Lung (tissue), 12 donors: ENCODE results near the gene RERG. TPM values are rescaled to one million over a fixed set of nuclear protein-coding genes. Genes with fewer than 3 reads are reported as not detected.

Source experiments
- ATAC-seq: fragments of 200-7000 bp; cut with Tn5 transposase; one replicate; pipeline ENCODE4 v1.9.1; 2020; ENCODE audit warnings: moderate number of reproducible peaks; ENCODE audit not compliant: insufficient read depth, low FRiP score
- DNase-seq, 3 donors: peaks; one replicate each; pipeline ENCODE4 v3.0.0-alpha.2; 2013 to 2017
- H3K27ac ChIP-seq, 2 donors: one replicate each; pipeline ENCODE4 v1.5.1; 2013; ENCODE audit warnings: mild to moderate bottlenecking in 2 of 2, moderate library complexity in 2 of 2, control low read depth in 1 of 2, inconsistent platforms in 1 of 2, low read depth in 1 of 2, low read length in 1 of 2
- H3K27me3 ChIP-seq, 3 donors: one replicate each; pipeline ENCODE4 v1.5.1; 2013; ENCODE audit warnings: low read length in 2 of 3; ENCODE audit not compliant: control insufficient read depth in 3 of 3, insufficient read depth in 3 of 3
- H3K36me3 ChIP-seq, 4 donors: one replicate each; pipeline ENCODE4 v1.5.1; 2013; ENCODE audit warnings: low read length in 4 of 4, mild to moderate bottlenecking in 1 of 4, moderate library complexity in 1 of 4; ENCODE audit not compliant: control insufficient read depth in 4 of 4, insufficient read depth in 4 of 4
- H3K4me1 ChIP-seq, 5 donors: one replicate each; pipeline ENCODE4 v1.5.1; 2013; ENCODE audit warnings: low read length in 5 of 5, mild to moderate bottlenecking in 2 of 5, moderate library complexity in 1 of 5; ENCODE audit not compliant: control insufficient read depth in 5 of 5, insufficient read depth in 5 of 5
- H3K4me3 ChIP-seq: one replicate; pipeline ENCODE4 v1.5.1; 2013; ENCODE audit warnings: mild to moderate bottlenecking, control low read depth, moderate library complexity
- H3K9ac ChIP-seq, 2 donors: one replicate each; pipeline ENCODE4 v1.5.1; 2013; ENCODE audit warnings: low read length in 2 of 2, control low read depth in 1 of 2; ENCODE audit not compliant: insufficient read depth in 1 of 2
- H3K9me3 ChIP-seq, 4 donors: one replicate each; pipeline ENCODE4 v1.5.1; 2013; ENCODE audit warnings: low read length in 3 of 4, mild to moderate bottlenecking in 1 of 4, moderate library complexity in 1 of 4; ENCODE audit not compliant: control insufficient read depth in 4 of 4, insufficient read depth in 3 of 4
- WGBS, 2 donors: extraction: QIAGEN DNeasy Blood & Tissue Kit; methylation state at CpG; one replicate each; pipeline ENCODE4 v1.1.7; 2013; 5-methylcytosine and 5-hydroxymethylcytosine counted together
- polyA plus RNA-seq, 2 donors: library from polyadenylated mRNA; stranded (reverse); fragments of 200-250 nt; gene quantifications; one replicate each; pipeline ENCODE4 v1.2.1, GENCODE V29; 2013
- total RNA-seq, 2 donors: library from RNA; depleted of rRNA in 1 of 2; stranded (reverse); fragments of >200 nt in 1 of 2; gene quantifications; one replicate each; pipeline ENCODE4 v1.2.1, GENCODE V29; 2014 to 2021
- TF ChIP-seq, protein P1 (sequence below): IDR thresholded peaks from 2 replicates; pipeline ENCODE4 v1.5.1; 2012; ENCODE audit warnings: mild to moderate bottlenecking; ENCODE audit errors: control extremely low read depth, extremely low read depth
- donor health status: control.
- donor health status: control.
- donor health status: Bipolar disorder and iron deficiency.
- donor health status: healthy.
- donor health status: DM: yes; HTN: yes; CAD: no.

RERG gene
- total and polyA plus RNA-seq, 4 donors = 3.3 to 20.1 (median 8.5) TPM

DNA sequence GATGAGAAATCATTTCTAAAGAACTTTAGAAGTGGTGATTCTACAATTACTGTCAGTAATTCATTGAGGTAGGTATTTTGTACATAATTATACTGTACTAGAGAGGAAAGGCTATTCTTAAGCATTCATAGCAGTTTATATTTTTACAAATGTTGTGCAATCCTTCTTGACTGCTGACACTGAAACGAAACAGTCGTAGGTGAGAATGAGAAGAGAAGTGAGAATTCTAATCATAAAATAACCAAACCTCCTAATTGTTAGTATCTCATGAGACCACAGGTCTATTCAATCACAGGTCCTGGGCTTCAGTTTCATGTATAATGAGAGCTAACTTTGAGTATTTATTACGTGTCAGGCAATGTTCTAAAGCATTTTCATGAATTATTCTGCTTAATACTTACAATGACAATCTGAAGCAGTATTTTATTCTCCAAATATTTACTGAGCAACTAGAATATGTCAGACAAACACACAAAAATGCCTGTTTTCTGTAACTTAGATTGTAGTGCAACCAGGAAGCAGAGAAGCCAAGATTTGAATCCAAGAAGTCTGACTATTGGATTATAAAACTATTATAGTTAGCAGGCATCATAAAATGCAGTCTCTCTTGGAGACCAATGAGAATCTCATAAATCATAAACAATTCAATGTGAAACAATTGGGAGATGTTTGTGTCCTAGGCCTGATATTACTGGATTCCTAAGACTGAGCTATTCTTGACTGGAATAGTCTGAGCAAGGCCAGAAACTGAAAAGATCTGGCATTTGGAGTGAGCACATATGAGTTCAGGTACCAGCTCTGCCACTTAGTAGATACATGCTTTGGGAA lies 24.3 kb downstream of the RERG start:
- WGBS, 2 donors = 56 to 80% methylated on average over 3 of the region's 3 CpGs
- no peak overlapping the region for H3K4me3 ChIP-seq
- H3K9me3 ChIP-seq = no peaks in the 10 kb centered on the region
- TF ChIP-seq, protein P1, sequence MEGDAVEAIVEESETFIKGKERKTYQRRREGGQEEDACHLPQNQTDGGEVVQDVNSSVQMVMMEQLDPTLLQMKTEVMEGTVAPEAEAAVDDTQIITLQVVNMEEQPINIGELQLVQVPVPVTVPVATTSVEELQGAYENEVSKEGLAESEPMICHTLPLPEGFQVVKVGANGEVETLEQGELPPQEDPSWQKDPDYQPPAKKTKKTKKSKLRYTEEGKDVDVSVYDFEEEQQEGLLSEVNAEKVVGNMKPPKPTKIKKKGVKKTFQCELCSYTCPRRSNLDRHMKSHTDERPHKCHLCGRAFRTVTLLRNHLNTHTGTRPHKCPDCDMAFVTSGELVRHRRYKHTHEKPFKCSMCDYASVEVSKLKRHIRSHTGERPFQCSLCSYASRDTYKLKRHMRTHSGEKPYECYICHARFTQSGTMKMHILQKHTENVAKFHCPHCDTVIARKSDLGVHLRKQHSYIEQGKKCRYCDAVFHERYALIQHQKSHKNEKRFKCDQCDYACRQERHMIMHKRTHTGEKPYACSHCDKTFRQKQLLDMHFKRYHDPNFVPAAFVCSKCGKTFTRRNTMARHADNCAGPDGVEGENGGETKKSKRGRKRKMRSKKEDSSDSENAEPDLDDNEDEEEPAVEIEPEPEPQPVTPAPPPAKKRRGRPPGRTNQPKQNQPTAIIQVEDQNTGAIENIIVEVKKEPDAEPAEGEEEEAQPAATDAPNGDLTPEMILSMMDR = no peak
- no peaks in the 10 kb centered on the region for H3K27me3 ChIP-seq
- ATAC-seq (no peak), DNase-seq (no peak)
- H3K9ac ChIP-seq = peak overlapping the region in 1 of 2 donors; percentile 6
- no peaks in the 10 kb centered on the region for H3K36me3 ChIP-seq
- peaks cover 0 to 39% (median 16%) of the 10 kb centered on the region in 5 donors for H3K4me1 ChIP-seq
- no peak overlapping the region for H3K27ac ChIP-seq

DNA sequence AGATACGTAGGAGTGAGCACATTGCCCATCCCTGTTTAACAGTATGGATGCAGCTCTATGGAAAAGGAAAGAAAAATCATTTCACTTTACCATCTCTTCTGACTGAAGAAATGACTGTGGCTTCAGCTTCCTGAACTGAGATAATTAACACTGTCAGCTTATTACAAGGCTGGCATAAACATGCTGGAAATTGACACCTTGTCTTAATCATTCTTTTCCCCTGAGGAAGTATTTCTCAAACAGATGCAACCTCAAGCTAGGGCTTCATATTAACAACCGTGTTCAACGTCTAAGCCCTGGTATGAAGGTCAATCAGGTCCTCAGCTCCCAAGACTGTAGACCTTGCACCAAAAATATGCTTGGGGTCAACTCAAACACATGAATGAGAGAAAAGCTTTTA lies 25.0 kb downstream of the RERG start:
- DNase-seq (no peak), ATAC-seq (no peak)
- 50% methylated on average over 3 of the region's 3 CpGs for WGBS, 2 donors
- TF ChIP-seq, protein P1 = no peak
- Histone ChIP-seq H3K27me3 (no peaks in the 10 kb centered on the region), H3K27ac (no peak overlapping the region), H3K36me3 (no peaks in the 10 kb centered on the region), H3K4me1 (peaks cover 0 to 39% (median 16%) of the 10 kb centered on the region in 5 donors), H3K4me3 (no peak overlapping the region), H3K9ac (no peak overlapping the region), H3K9me3 (no peaks in the 10 kb centered on the region)

DNA sequence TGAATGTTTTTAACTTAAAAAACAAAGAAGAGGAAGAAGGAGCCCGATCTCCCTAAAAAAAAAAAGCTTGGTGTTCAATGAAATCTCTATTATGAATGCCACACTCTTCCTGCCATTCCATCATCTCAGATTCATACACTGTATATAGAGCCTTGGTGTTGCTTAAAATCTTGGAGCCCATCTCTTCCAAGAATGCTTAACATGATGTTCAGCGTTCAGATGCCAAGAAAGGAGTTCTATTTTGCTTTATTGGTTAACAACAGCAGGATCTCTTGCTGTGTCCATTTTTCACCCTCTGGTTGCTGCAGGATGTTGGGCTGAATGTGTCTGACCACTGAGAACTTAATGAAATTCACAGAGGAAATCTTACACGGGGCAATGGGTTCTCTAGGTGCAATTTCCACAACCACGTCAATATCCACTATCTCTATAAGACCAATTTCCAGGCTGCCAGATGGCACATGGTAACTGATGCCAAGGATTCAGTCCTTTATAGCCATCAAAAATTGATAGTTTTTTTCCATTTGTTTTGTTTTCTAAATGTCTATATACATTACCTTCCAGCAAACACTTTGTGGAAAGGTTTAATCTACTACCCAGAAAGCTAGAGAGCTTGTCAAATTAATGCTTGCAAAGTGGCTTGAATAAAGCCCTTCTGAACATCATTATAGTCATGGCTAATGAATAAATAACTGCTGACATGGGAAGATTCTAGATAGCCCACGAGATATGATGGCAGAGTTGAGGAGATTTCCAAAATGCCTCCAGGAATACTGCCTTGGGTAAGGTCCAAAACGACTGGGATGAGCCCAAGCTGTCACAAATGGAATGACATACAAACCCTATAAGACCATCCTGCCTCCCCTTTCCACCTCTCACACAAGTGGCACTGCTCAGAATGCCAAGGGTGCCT lies 26.5 kb downstream of the RERG start:
- TF ChIP-seq, protein P1 = no peak
- Histone ChIP-seq H3K27ac (no peak overlapping the region), H3K9ac (no peak overlapping the region), H3K9me3 (no peaks in the 10 kb centered on the region), H3K4me1 (peaks cover 0 to 32% (median 16%) of the 10 kb centered on the region in 5 donors), H3K4me3 (no peak overlapping the region), H3K36me3 (no peaks in the 10 kb centered on the region), H3K27me3 (no peaks in the 10 kb centered on the region)
- 53 to 66% methylated on average over 6 of the region's 6 CpGs for WGBS, 2 donors
- DNase-seq (peak in 2 of 3 donors; percentile 48 to 66), ATAC-seq (no peak)
